ENCODE results near the gene EMX2. TPM values are rescaled to one million over a fixed set of nuclear protein-coding genes. Genes with fewer than 3 reads are reported as not detected.

The EMX2 gene
- total RNA-seq, 1 donor from 2014 or later: 22.7 TPM

DNA sequence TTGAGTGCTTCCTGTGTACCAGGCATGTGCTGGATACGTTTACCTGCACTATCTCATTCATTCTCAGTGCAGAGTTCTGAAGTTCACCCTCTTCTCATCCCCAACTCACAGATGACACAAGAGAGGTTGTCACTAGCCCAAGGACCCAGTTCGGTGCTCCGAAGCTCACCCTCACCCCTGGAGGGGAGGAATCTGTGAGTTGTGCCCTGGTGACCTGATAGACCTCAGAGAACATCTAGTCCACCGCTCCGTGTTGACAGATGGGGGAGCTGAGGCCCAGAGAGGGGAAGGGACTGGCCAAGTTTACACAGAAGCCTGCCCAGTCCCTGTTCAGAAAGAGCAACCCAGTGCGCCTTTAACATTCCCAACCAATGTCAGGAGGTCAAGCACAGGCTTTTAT lies 44.8 kb upstream of the EMX2 start:
- no peaks in the 10 kb centered on the region for H3K79me2 ChIP-seq (ENCODE audit: low read depth)
- H3K27me3 Mint-ChIP-seq (ENCODE audit: insufficient read depth, low read depth): peaks cover 11% of the 10 kb centered on the region
- peaks cover 22% of the 10 kb centered on the region for H3K4me1 ChIP-seq
- peaks cover 25% of the 10 kb centered on the region for H3K4me1 Mint-ChIP-seq
- H3K27me3 ChIP-seq: peaks cover 33% of the 10 kb centered on the region
- TF ChIP-seq EZH2 (IDR thresholded peaks at IDR 0.05) (no peak), EZH2phosphoT487 (IDR thresholded peaks at IDR 0.05) (no peak)
- TF ChIP-seq, protein P1, sequence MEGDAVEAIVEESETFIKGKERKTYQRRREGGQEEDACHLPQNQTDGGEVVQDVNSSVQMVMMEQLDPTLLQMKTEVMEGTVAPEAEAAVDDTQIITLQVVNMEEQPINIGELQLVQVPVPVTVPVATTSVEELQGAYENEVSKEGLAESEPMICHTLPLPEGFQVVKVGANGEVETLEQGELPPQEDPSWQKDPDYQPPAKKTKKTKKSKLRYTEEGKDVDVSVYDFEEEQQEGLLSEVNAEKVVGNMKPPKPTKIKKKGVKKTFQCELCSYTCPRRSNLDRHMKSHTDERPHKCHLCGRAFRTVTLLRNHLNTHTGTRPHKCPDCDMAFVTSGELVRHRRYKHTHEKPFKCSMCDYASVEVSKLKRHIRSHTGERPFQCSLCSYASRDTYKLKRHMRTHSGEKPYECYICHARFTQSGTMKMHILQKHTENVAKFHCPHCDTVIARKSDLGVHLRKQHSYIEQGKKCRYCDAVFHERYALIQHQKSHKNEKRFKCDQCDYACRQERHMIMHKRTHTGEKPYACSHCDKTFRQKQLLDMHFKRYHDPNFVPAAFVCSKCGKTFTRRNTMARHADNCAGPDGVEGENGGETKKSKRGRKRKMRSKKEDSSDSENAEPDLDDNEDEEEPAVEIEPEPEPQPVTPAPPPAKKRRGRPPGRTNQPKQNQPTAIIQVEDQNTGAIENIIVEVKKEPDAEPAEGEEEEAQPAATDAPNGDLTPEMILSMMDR (IDR thresholded peaks at IDR 0.05): no peak
- no peak overlapping the region for H3K4me2 ChIP-seq
- H3K9me3 Mint-ChIP-seq: peaks cover 4% of the 10 kb centered on the region
- H3K4me3 ChIP-seq: no peak overlapping the region
- H3K36me3 ChIP-seq: no peaks in the 10 kb centered on the region
- no peaks in the 10 kb centered on the region for H3K36me3 Mint-ChIP-seq
- H3K27ac ChIP-seq: no peak overlapping the region
- H3K27ac Mint-ChIP-seq: no peak overlapping the region
- peaks cover 7% of the 10 kb centered on the region for H3F3A ChIP-seq (ENCODE audit: low read depth)
- no peaks in the 10 kb centered on the region for H3K9me3 ChIP-seq (ENCODE audit: low read depth)
- H2AFZ ChIP-seq (replicated peaks): no peak overlapping the region
- no peak overlapping the region for H3K4me3 Mint-ChIP-seq
- H4K20me1 ChIP-seq (ENCODE audit: low read depth): peaks cover 4% of the 10 kb centered on the region
- no peak for DNase-seq (ENCODE audit: low spot score)
- H3K9ac ChIP-seq: no peak overlapping the region

DNA sequence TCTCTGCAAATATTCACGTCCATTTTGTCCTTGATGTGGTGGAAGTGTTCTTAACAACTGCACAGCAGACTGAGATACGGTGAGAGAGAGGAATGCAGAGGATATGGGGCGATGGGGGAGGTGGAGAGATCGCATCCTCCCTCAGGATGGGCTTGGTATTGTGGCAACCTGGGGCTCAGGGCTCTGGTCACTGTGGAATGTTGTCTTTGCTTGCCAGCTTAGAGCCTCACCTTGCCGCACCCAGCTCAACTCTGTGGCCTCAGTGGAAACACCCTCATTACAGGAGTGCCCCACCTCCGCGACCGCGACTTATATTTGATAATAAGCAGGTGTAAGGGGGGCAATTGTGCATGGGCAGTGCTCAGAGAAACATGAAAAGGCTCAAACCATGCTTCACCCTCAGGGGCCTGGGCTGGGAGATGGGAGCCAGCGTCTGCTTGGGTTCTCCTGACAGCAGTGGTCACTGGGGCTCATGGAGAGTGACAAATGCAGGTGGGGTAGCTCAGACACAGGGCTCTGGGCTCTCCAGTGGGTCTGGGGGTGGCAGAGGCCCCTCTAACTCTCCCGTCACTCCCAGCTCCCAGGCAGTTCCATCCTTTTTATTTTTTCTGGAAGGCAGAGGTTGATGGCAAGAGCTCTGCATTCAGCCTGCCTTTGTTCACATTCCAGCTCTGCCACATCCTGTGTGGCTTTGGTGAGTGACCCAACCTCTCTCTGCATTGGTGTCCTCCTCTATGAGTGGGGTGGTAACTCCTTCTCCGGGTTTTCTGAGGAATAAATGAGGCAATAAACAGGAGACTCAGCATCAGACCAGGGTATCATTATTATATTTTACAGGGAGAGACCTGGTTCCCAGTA lies 43.1 kb upstream of the EMX2 start:
- Histone ChIP-seq H3K4me3 (no peak overlapping the region), H3F3A (ENCODE audit: low read depth) (peaks cover 7% of the 10 kb centered on the region), H2AFZ (replicated peaks) (no peak overlapping the region), H3K4me2 (no peak overlapping the region), H3K4me1 (peaks cover 34% of the 10 kb centered on the region), H3K79me2 (ENCODE audit: low read depth) (no peaks in the 10 kb centered on the region), H4K20me1 (ENCODE audit: low read depth) (peaks cover 4% of the 10 kb centered on the region), H3K36me3 (no peaks in the 10 kb centered on the region), H3K27ac (no peak overlapping the region), H3K27me3 (peaks cover 20% of the 10 kb centered on the region), H3K9ac (no peak overlapping the region), H3K9me3 (ENCODE audit: low read depth) (no peaks in the 10 kb centered on the region)
- Mint-ChIP-seq H3K36me3 (no peaks in the 10 kb centered on the region), H3K9me3 (peaks cover 4% of the 10 kb centered on the region), H3K4me1 (peaks cover 42% of the 10 kb centered on the region), H3K27me3 (ENCODE audit: insufficient read depth, low read depth) (peaks cover 11% of the 10 kb centered on the region), H3K4me3 (no peak overlapping the region), H3K27ac (peak overlapping the region; percentile 58)
- TF ChIP-seq EZH2phosphoT487 (IDR thresholded peaks at IDR 0.05): no peak
- TF ChIP-seq EZH2 (IDR thresholded peaks at IDR 0.05): no peak
- TF ChIP-seq, protein P1 (IDR thresholded peaks at IDR 0.05): no peak
- no peak for DNase-seq (ENCODE audit: low spot score)

DNA sequence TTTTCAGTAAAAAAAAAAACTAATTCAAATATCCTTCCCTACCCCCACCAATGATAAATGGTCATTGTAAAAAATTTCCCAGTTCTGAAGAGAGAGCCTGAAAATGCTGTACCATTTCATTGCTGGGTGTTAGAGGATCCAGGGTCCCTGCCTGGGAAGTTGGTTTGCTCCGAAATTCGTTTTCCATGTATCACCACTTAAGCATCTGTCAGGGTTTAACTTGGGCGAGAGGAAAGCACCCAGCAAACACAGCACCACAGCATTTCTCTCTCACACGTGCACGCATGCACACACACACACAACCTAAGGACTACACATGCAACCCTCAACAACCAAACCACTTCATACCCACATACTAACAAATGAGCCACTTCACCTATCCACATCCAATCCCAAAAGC lies 42.1 kb upstream of the EMX2 start:
- H3K27me3 Mint-ChIP-seq (ENCODE audit: insufficient read depth, low read depth): peaks cover 11% of the 10 kb centered on the region
- H3K27me3 ChIP-seq: peaks cover 10% of the 10 kb centered on the region
- H3K27ac Mint-ChIP-seq: peak overlapping the region; percentile 5

More for the DNA sequence above, 42.1 kb upstream of the EMX2 start:
- Histone ChIP-seq H3K4me1 (peaks cover 34% of the 10 kb centered on the region), H4K20me1 (ENCODE audit: low read depth) (peaks cover 4% of the 10 kb centered on the region), H3K9ac (no peak overlapping the region), H2AFZ (replicated peaks) (no peak overlapping the region), H3K4me3 (no peak overlapping the region), H3F3A (ENCODE audit: low read depth) (peaks cover 7% of the 10 kb centered on the region), H3K36me3 (no peaks in the 10 kb centered on the region), H3K4me2 (no peak overlapping the region), H3K9me3 (ENCODE audit: low read depth) (no peaks in the 10 kb centered on the region), H3K27ac (no peak overlapping the region), H3K79me2 (ENCODE audit: low read depth) (no peaks in the 10 kb centered on the region)
- TF ChIP-seq, protein P1 (IDR thresholded peaks at IDR 0.05): no peak
- TF ChIP-seq EZH2phosphoT487 (IDR thresholded peaks at IDR 0.05): no peak
- TF ChIP-seq EZH2 (IDR thresholded peaks at IDR 0.05): no peak
- Mint-ChIP-seq H3K36me3 (no peaks in the 10 kb centered on the region), H3K4me3 (no peak overlapping the region), H3K9me3 (peaks cover 4% of the 10 kb centered on the region), H3K4me1 (peaks cover 51% of the 10 kb centered on the region)
- DNase-seq (ENCODE audit: low spot score): no peak

All from neural progenitor cell (in vitro differentiated cells).